DMS79 (cell line): ENCODE results near the gene APLN.
A peak's percentile ranks its signal among the peaks of the same experiment; 100 is the strongest.

Source experiments
- DNase-seq: peaks from one replicate; lab custom pipeline; 2025; lab: John Stamatoyannopoulos, UW

The APLN gene

DNA sequence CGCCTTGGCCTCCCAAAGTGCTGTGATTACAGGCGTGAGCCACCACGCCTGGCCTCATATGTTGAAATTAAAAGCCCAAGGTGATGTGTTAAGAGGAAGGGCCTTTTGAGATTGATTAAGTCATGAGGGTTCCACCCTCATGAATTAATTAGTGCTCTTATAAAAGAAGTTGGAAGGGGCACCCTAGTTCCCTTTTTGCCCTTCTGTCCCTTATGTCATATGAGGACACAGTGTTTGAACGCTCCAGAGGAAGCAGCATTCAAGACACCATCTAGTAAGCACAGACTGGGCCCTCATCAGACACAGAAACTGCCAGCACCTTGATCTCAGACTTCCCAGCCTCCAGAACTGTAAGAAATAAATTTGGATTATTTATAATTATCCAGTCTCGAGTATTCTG is 5.1 kb upstream of the APLN start:
- no peak for DNase-seq

DNA sequence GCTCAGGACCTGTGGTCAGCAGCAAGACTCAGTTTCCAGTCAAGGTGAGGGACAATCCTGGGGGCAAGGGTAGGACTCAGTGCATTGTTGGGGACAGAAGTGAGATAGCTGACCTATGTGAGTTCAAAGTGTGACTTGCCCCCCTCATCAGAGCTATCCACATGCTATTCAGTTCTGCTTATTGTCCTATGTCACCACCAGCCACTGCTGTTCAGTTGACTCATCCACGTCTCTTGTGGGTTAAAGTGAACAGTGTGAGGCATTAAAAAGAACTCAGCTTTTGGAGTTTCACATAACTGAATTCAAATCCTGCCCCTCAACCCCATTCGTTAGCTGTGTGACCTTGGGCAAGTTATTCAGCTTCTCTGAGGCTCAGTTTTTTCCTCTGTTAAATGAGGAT is 4.4 kb upstream of the APLN start:
- DNase-seq = no peak

DNA sequence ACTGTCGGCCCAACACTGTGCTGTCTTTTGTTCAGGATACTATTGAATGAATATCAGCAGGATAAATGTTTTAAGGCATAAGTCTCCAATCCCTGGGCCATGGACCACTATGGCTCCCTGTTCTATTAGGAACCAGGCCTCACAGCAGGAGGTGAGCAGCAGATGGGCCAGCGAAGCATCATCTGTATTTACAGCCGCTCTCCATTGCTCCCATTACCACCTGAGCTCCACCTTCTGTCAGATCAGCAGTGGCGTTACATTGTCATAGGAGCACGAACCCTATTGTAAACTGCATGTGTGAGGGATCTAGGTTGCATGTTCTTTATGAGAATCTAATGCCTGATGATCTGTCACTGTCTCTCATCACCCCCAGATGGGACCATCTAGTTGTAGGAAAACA is 3.7 kb upstream of the APLN start:
- no peak for DNase-seq

DNA sequence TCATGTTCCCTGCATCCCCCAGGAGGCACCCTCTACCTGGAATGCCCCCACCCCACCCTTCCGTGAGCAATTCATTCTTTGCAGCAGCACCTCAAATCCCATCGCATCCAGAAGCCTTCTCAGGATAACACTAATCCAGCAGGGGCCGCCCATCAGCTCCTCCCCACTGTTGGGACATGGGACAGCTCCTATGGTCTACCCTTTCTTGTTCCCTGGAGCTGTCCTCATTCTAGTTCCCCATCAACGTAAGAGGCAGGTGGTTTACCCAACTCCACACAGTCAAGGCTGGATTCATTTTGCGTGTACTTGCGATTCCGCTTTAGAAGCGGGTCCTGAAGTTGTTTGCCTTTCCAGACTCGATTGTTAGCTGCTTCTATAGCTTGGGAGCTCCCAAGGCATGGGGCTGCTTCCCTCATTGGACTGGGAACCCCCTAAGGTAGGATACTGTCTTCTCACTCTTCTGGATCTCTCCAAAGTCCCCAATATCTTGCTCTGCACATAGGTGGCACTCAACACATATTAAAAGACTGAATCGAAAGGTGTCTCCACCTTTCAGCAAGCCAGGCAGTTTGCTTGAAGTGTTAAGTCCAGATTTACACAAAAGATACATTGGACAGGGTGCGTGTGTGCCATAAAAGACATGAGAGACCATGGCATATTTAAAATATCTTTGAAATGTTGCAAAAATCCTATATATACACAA is 942 bp upstream of the APLN start:
- DNase-seq = peak; percentile 9

DNA sequence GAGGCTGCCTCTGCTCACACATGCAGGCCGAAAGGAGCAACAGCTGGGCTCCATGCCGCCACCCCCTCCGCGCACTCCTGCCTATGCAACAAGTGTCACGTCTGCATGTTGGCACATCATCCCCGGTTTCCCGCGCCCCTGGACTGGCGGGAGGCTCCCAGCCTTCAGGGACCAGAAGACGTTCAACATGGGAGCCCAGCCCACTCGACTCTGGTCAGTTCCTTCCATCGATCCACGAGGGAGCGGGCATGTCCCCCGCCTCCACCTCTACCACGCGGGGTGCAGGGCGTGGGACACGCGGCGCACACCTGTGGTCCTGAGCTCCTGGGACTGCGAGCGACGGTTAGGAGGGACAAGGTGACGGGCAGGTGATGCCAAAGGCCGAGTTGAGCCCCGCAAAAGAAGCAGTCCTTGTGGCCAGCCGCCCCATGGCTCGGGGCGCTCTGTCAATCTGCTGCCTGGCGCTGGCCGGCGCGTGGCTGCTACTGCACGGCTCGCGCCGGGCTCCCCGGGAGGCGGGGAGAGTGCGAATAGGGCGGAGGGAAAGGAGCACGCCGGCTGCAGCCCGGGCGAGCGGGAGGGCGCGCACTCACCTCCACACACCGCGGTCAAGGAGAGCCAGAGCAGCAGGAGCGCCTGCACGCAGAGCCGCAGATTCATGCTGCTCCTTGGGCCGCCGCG is 645 bp downstream of the APLN start:
- no peak for DNase-seq

DNA sequence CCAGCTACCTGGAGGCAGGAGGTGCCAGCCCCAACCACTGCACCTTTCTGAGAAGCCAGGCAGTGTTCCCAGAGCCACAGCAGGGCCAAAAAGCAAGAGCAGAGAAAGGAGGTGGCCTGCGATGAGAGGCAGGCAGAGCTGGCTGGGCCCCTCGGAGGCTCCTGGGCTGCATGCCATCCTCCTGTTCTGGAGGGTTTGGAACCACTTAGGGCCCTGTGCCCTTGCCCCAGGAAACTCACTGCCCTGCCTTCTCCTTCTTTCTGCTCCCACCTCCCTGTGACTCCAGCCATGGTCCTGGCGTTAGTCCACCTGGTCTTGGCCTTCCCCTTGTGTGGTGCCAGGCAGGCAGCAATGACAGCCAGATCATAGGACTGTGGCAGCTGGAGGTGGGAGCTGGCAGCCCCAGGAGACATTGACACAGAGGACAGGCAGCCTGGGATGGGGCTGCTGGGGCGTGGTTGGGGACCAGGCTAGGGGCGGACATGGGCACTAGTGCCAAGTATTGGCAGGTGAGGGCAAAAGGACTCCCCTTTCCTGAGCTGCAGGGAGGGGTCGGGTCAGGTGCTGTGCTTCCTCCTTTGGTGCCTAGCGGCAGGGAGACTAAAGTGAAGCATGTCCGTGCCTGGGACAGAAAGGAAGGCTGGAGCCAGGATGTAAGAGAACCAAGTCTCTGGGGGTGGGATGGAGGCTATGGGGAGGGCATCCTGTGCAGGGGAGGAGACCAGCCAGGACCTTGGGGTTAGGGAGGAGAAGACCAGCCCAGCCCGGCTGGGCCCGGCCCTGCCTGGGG is 1.4 kb downstream of the APLN start:
- no peak for DNase-seq

DNA sequence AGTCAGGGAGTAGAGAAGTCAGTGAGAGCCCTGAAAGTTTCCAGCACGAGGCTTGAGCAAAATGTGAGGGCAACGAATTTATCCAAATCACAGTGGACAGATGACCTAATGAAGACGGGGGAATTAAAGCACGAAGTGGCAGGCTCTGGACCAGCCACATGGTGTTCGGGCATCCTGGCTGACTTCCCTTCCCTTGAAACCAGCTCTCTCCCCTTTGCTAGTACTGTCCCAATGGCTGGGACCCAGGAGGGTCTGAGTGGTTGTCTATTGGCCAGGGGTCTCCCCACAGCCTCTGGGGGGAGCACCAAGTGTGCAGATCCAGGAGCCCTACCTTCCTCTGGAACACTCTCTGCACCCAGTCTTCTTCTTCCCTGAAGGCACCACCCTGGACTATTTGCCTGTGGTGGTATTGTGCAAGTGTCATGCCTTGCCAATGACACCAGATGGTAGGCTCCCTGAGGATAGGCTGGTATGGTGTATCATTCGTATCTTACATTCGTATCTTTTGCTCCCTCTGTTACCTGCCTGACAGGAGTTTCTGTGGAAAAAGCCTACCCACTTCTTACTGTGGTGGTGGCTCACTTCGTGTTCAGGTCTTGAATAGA is 2.1 kb downstream of the APLN start:
- DNase-seq = no peak

DNA sequence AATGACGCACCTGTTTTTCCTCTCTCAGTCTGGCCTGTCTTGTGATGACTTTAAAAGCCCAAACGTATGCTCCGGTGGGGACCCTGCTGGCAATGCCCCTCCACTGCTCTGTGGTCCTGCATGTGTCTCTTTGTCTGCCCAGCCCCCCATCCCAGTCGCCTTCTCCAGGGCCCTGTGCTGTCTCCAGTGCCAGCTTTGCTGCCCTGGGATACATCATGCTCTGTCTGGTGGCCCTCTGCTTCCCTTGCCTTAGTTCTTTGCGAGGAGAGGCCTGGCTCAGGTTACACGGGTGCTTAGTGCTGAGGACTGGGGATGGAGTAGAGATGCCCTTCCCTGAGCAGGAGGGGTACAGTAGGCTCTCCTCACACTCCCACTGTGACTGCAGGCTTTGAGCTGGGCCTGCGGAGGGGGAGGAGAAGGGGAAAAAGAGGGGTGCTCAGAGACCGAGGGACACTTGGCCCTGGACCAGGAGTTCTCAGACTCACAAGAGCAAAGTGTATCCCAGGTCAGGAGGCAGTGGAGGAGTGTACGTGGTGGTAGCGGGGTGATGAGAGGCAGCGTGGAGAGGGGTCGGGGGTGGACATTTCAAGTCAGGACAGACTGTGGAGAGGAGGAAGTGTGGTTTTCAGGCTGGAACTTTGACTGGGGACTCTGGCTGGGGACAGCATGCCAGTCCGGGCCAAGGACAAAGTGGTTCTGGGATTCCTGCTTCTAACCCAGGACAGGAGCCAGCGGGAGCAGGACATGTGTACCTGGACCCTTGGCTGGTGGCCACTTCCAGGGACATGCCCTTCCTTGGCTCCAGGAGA is 2.8 kb downstream of the APLN start:
- peak; percentile 40 for DNase-seq

DNA sequence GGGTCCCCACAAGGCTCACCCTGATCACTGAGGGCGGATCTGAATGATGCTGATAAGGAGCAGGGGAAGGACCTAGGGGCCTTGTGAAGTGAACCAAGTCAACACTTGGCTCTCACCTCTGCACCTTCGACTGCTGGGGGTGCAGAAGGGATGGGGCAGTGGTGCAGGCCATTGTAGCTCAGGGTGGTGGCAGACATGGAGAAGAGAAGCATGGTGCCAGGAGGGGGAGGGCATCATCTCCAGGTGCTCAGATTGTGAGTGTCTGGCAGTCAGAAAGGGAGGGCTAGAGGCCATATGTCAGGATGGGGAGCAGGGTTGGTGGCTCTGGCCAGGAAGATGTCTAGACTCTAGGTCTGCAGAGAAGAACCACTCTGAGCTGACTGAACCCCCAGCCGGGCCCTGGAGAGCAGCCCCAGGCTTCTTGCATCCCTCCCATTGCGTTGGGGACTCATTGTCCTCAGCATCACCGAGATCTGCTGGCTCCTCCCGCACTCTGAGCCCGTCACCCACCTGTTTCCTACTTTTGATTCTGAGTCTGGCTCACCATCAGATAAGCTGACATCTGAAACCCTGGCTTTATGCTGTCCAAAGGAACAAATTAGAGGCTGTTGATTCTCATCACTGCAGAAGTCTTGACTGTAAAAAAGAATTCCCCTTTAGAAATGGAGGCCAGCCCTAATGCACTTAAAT is 3.8 kb downstream of the APLN start:
- DNase-seq = no peak

DNA sequence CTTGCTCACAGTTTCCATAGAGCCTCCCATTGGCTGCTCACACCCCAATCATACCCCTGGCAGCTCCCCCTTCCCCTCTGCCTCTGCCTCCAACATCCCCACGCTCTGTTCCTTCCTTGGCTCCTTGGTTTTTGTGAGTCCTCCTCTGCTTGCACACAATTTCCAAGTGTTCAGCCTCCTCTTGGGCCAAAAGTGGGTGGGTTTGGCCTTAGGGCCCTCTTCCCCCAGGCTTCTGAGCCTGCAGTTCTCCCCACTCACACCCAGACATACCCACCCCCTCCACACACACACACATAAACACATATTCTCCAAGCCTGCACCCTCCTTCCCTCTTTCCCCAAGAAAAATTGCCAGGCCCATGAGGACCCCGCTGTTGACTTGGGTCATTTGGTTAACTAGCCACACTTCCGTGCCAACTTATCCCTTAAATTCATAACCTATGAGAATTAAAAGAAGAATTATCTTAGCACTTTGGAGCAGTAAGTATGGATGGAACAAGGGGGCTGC is 4.5 kb downstream of the APLN start:
- no peak for DNase-seq

DNA sequence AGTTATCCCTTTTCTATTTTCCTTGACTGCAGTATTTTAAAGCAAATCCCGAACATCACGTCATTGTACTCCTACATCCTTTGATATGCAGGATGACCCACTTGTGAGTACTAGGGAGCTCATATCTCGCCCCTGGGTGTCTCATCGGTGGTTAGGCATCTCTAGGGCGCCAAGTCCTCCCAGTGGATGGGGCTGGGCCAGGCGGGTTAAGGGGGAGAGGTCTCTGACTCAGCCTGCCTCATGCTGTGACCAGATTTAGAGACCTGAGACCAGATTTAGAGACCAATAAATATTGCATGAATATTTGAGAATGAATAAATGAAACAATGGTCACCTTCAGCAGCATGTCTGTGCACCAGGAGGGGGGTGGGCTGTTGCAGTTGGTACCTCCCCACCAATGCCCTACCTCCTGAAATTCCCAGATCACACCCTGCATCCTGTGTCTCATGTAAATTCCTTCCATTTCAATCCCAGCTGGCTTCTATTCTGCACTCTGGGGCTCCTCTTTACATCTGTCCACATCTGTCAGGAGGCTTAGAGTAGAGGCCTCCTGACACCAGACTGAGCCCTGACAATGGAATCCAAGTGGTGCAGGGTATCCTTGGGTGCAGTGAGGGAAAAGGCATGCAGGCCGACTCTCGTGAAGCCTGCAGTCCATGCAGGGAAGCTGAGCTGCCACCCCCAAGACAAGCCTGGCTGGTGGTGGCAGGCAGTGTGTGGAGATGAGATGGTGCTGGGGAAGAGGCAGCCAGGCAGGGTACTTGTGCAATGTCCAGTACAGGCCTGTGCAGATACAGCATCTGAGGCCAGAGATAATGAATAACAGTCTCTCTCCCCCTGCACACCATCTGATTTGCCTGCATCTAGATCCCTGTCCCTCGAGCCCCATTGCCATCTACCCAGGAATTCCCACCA is 5.2 kb downstream of the APLN start:
- no peak for DNase-seq

DNA sequence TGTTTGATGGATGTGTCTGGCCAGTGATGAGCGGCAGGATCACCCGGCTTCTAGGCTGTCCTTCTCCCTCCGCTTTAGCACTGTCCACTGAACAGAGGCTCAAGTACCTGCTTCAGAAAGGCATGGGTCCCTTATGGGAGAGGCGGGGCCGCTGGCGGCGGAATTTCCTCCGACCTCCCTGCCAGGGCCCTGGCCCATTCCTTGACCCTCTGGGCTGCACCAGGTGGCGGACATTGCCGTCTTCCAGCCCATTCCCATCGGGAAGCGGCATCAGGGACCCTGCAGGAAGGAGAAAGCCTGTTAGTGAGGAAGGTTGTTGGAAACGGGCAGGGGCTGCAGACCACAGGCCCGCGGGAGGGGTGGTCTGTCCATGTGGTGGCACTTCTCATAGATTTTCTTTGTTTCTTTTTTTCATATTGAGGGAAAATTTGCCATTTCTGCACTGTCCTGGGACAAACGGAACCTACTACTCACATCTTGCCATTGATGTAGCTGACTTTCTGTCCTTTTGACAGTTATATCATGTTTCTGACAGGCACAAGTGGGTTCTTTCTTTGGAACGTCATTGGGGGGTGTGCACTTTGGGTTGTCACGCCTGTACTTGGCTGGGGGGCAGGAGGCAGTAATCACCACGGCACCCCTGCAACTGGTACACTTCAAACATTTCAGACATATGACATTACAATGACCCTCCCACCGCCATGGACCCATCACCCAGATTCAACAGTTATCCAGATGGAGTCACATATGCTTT is 6.1 kb downstream of the APLN start:
- DNase-seq = no peak

DNA sequence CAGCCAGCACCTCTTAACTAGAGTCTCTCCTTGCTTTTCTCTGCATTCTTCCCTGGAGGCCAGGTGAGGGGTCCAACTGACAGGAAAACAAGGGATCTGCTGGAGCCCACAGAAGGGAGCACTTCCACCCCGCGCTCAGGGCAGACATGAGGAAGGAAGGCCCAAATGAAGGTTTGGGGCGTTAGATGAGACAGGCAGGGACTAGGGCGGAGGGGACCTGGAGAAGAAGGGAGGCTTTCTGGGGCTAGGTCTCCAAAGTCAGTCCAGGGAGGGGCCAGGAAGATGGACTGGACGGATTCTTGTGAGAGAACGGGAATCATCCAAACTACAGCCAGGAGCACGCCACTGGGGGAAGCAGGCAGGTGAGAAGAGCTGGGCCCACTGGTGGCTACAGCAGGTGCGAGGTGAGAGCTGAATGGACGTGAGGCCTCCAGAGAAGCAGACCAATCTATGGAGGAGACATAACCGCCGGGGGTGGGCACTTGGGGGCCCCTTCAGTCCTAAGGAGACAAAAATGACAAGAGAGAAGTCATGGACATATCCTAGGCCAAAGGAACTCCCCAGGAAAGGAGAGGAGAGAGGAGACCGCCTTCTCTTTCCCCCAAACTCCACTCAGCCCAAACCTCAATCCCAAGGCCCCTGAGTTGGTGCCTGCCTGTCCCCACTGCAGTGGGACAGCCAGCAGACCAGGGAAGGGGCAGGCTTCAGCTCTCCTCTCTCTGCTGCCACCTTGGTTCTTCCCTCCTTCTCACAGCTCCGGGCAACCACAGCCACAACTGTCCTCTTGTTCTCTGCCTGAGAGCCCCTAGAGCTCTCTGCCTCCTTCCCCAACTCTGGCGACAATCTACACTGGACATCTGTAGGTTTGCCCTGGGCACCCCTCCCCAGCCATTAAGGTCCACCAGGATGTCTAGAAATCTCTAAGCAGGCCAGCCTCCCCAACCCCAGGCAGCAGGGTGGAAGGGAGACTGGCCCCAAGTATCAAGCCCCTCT is 7.0 kb downstream of the APLN start:
- DNase-seq = no peak

DNA sequence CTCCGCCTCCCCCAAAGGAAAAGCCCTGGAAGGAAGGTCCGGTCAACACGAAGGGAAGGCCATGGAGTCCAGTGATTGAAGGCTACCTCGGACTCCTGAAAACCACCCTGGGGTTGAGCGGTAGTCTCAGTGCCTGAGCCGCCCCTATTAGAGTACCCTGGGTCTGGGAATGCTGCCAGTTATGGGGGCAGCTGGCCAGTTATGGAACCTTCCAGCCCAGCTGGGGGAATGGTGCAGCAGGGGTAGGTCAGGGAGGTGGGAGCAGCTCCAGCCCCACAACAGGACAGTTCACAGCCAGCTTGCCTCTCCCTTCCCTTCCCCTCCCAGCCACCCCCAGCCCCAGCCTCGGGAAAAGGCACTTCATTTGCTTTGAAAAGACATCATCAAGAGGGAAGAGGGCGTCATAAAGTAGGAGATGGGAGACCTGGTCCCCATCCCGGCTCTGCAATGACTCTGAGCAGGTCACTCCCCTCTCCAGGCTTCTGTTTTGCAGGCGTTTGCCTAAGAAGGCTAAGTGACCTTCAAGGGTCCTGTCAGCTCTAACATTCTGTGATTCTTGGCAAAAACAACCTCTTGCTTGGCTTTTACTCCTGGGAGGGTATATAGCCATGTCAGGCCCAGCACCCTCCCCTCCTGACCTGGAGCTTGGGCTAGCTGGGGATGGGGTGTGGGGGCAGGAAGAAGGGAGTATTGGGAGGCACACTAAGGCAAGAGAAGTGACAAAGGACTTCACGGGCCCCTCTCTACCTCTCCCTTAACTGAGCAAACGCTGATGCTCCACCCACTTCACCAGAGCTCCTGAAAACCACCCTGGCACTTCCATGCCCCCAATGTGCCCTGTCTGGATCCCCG is 8.0 kb downstream of the APLN start:
- no peak for DNase-seq

DNA sequence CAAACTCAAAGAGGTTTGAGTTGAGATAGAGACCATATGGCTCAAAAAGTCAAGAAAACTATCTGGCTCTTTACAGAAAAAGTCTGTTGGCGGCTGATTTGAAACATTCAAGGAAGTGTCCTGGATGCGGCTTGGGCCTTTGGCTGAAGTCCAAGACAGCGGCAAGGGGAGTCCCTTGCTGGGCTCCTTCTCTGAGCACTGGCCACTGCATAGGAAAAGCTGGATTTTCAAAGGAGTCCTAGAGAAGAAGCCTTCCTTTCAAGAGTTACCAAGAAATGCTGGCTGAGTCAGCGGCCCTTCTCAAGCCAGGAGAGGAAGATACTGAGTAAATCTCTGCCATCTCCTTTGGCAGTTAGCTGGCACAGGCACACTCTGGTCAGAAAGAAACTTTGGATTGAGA is 12.1 kb downstream of the APLN start:
- DNase-seq = no peak

DNA sequence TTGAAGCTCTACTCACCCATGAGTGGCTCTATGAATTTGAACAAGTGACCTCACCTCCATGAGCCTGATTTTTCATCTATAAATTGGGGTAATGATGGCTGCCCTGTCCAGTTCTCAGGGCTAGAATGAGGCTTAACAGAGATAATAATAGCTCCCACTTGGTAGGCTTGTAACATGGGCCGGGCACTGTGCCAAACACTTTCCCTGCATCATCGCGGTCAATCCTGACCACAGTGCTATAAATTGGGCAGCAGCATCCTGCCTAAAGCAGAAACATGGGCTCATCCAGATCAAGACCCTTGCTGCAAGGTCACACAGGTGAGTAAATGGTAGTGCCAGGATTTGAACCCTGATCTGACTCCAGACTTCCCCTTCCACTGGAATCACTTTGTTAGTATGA is 12.8 kb downstream of the APLN start:
- no peak for DNase-seq

DNA sequence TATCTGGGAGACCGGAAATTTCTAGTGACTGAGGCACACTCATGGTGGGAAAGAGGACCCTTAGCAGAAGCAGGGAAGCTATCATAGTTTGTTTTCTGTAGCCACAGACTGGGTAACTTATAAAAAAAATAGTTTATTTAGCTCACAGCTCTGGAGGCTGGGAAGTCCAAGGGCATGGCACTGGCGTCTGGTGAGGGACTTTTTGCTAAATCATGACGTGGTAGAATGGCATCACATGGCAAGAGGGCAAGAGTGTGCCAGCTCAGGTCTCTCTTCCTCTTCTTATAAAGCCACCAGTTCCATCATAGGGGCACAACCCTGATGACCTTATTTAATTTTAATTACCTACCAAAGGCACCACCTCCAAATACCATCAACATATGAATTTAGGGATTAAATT is 13.3 kb downstream of the APLN start:
- no peak for DNase-seq
